Activated CD8-positive, alpha-beta memory T cell treated with anti-CD3 and anti-CD28 coated beads for 24 hours (primary cell): ENCODE measurements around the gene HMCES.

Experiments used
- DNase-seq: peaks from one replicate; pipeline ENCODE4 v3.0.0-alpha.2; 2020

The HMCES gene

GRCh38 chr3:129305592-129306091 is 27.0 kb downstream of the HMCES start:
- DNase-seq: no peak

GRCh38 chr3:129308636-129309035 is 30.0 kb downstream of the HMCES start:
- no peak for DNase-seq

GRCh38 chr3:129310111-129311011 is 31.7 kb downstream of the HMCES start:
- no peak for DNase-seq

GRCh38 chr3:129311054-129311902 is 32.6 kb downstream of the HMCES start:
- no peak for DNase-seq

GRCh38 chr3:129312021-129312639 is 33.5 kb downstream of the HMCES start:
- peak; percentile 59 for DNase-seq

GRCh38 chr3:129312671-129313414 is 34.2 kb downstream of the HMCES start:
- DNase-seq: peak; percentile 60

- DNase-seq: peak; percentile 56
These were observed 34.7 kb downstream of the HMCES start for GRCh38 chr3:129313415-129313664.

GRCh38 chr3:129313665-129314385 is 35.2 kb downstream of the HMCES start:
- DNase-seq: peak; percentile 64

- DNase-seq: peak; percentile 78
These were observed 35.9 kb downstream of the HMCES start for GRCh38 chr3:129314386-129315222.

GRCh38 chr3:129315223-129315997 is 36.7 kb downstream of the HMCES start:
- peak; percentile 79 for DNase-seq

- DNase-seq: no peak
These were observed 37.3 kb downstream of the HMCES start for GRCh38 chr3:129315998-129316247.

- DNase-seq: peak; percentile 99
These were observed 37.8 kb downstream of the HMCES start for GRCh38 chr3:129316248-129317013.

- peak; percentile 56 for DNase-seq
These were observed 38.5 kb downstream of the HMCES start for GRCh38 chr3:129317014-129317771.

GRCh38 chr3:129317848-129318247 is 39.2 kb downstream of the HMCES start:
- no peak for DNase-seq

GRCh38 chr3:129318921-129319320 is 40.3 kb downstream of the HMCES start:
- DNase-seq: no peak

- DNase-seq: no peak
These were observed 41.6 kb downstream of the HMCES start for GRCh38 chr3:129320261-129320660.

GRCh38 chr3:129320825-129321487 is 42.3 kb downstream of the HMCES start:
- DNase-seq: no peak

- no peak for DNase-seq
These were observed 43.2 kb downstream of the HMCES start for GRCh38 chr3:129321887-129322286.
